Raji (cell line): ENCODE measurements around the gene MRPL18.

Experiments
- POLR2A ChIP-seq: IDR thresholded peaks from 2 replicates; pipeline ENCODE4 v1.6.1; 2011; ENCODE audit warnings: low read depth, low read length, control low read depth; ENCODE audit not compliant: insufficient read depth

Gene MRPL18

DNA sequence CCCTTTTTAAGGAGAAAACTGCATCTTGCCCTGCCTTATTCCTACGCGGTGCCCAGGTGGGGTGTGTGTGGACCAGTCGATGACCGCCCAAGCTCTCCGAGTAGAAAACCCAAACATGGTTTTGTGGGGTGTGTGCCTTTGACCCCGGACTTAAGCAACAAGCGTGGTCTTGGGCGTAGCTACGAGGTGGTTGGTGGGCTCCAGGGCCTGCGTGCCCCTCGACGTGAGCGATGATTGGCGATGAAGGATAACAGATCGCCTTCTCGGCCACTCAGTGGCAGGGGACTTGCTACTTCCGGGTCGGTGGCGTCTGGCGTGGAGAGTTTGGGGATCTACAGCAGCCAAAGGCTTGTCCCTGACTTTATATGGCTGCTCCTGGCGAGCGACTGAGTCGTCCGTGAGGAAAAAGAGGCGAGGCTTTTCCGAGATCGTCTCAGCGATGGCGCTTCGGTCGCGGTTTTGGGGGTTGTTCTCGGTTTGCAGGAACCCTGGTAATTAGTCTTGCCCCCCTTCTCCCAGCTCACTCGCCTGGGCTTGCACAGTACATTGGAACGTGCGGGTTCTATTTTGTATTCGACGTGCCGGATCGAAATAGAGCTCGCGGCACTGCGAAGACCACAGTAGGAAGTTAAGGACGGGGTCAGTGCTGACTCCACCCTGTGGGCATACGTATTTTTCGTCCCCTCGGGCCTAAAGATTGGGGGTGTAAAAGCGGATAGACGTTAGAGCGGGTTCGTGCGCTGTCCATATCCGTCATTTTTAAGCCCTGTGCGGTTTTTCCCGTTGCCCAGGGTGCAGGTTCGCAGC is at the start of gene MRPL18:
TSS of gene MRPL18 (plus strand) at position 319 of the 807 bp plus-strand sequence. CDS start at position 440, 121 bp downstream.
- peak; percentile 79 for TF ChIP-seq POLR2A

- no peak for TF ChIP-seq POLR2A
These were observed 48.1 kb upstream of the MRPL18 start for GRCh38 chr6:159742165-159742564.

DNA sequence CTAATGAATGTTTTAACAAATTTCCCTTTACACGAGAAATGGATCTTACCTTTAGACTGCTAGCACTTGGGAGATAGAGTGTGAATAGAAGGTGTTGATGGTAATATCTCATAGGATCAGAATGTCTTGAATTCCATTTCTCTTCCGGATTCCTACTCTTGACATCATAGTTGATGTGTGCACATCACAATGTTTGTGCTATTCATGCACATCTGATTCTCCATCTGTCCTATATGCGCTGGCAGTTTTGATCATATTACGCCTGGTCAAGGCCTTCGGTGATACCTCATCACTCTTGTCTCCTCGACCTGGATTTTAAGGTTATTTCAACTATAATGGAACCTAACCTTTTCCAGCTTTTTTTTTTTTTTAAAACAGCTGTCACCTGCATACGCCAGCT is 45.2 kb upstream of the MRPL18 start:
- no peak for TF ChIP-seq POLR2A

DNA sequence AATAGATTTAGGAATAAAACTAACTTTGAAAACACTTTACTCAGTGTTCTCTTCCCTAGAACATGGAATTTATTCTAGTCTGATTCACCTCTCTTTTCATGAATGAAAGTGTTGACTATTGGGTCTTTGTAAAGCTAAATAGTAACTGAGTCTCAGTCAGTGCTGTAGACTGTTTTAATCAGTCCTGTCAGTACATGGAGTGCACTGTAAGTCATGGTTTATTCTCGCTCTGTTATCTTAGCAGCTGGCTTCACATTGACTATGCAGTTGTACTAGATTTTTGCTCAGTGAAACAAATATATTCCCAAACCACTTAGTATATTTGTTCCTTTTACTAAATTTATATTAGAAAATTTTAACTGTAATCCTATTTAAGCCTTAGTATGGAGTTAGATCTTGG is 43.5 kb upstream of the MRPL18 start:
- no peak for TF ChIP-seq POLR2A

- no peak for TF ChIP-seq POLR2A
These were observed 38.8 kb upstream of the MRPL18 start for GRCh38 chr6:159751448-159751847.

DNA sequence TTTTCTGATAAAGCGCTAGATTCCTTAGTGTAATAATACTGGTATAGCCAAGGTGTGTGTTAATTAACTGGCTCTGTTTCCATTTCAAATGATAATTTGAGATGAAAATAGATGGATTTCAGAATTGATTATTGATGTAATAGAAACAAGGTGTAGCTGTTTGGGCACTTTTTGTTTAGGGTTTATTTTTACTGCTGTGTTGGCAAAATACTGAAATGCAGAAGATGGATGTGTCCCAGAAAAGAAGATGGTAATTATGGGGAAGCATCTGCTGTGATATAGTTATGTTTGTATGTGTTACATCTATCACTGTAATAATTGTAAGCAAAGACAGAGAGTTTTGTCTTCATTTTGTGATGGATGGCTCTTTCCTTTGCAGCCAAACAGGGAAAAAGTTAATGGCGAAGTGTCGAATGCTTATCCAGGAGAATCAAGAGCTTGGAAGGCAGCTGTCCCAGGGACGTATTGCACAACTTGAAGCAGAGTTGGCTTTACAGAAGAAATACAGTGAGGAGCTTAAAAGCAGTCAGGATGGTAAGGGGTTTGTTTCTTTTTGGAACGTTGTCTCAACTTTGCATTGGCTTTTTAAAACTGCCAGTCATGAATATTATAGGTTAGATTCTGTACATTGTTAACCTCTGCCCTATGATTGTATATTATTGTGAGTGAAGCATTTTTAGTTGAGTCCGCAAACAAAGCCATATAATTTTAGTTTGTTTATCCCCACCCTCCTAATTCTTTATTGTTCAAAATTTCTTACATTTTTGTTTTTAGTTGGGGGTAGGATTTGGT is 37.0 kb upstream of the MRPL18 start:
- no peak for TF ChIP-seq POLR2A

DNA sequence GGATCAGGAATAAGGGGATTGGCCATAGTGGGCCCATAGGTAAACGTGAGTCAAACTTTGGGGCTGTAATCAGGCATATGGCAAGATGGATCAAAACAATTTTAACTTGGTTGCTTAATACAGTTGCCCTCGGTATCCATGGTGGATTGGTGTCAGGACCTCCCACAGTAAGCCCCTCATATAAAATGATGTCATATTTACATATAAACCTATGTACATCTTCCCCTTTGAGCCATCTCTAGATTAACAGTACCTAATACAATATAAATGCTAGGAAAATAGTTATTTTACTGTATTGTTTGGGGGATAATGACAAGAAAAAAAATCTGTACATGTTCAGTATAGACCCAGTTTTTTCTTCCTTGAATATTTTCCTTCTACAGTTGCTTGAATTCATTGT is 35.9 kb upstream of the MRPL18 start:
- TF ChIP-seq POLR2A = no peak

- TF ChIP-seq POLR2A = no peak
These were observed 35.0 kb upstream of the MRPL18 start for GRCh38 chr6:159754959-159755914.

DNA sequence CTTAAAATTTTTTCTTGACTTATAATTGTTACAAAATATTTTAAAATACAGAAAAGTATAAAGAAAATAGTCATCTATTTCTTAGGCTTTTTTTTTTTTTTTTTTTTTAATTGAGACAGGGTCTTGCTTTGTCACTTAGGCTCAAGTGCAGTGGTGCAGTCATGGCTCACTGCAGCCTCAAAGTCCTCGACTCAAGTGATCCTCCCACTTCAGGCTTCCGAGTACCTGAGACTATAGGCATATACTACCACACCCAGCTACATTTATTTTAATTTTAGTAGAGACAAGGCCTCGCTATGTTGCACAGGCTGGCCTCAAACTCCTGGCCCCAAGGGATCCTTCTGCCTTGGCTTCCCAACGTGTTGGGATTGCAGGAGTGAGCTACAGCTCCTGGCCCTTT is 33.8 kb upstream of the MRPL18 start:
- TF ChIP-seq POLR2A = no peak

- TF ChIP-seq POLR2A = no peak
These were observed 32.0 kb upstream of the MRPL18 start for GRCh38 chr6:159758031-159759001.

DNA sequence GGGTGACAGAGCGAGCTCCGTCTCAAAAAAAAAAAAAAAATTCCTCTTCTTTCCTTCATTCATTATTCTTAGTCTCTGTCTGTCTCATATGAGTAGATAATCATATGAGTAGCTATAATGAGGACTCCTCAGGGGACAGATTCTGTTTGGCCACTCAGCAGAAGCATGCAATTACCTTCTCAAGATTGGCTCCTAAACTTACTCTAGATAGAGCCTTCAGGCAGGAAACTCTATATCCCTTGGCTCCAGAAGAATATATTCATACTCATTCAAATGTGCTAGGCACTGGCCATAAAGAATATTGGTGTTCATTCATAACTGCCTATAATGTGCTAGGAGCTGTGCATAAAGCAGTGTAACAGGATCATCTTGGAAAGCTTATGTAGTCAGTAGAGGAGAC is 30.6 kb upstream of the MRPL18 start:
- no peak for TF ChIP-seq POLR2A

DNA sequence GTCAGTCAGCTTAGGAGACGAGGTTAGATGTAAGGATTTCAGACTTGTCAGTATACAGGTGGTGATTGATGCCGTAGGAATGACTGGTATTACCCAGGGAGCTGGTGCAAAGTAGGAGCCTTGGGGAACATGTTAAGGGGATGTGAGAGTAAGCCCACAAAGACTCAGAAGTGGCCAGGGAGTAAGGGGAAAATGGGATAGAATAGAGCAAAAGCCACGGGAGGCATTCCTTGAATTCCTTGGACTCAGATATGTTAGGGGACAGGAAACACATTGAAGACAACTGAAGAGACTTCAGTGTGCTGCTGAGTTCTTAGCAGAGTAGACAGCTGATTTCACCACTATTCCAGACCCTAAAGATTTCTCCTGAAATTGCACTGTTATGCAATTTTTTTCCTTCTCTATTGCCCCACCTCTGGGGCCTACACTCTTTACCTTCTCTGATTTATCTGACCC is 29.6 kb upstream of the MRPL18 start:
- no peak for TF ChIP-seq POLR2A

DNA sequence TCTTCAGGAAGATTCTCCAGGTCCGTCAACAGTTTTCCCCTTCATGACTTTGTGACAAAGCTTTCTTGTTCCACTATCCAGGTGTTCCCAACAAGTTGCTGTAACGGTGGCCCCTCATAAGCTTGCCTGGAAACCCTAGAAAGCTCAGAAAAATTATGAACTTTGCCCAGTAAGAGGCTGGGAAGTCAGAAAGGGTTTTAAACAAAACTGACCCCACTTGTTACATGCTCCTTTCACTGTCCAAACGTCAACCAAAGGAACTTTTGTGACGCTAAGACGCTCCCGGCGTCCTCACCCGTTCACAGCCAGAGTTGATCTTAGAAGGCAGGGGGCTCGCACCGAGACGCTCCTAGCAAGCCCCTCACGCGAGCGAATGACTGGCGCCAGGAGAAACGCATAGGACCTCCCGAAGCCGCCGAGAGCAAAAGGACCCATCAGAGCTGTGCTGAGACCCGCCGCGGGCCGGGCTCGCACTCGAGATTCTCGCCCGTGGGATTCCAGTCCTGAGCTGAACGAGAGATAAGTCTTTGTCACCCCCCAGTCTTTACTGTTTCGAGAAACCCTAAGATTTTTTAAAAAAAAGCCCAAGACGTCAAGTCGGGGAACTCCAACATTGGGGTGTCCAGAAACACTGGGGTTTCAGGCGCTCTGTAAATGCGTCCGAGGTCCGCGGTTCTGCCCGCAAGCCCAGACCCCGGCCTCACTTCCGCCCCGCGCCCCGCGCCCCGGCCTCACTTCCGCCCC is 29.0 kb upstream of the MRPL18 start:
- TF ChIP-seq POLR2A = no peak; the same call in 1 of the 2 replicates
